HCT116 (cell line): Measurements from ENCODE around the gene FUT6.

Experiments
- ATF3 ChIP-seq: IDR thresholded peaks from 2 replicates; pipeline ENCODE4 v1.6.1; 2012
- CTCF ChIP-seq, 3 experiments: fragments of 200-600 bp in 1 of 3; sonication (generic) in 1 of 3; IDR thresholded peaks in 2 of 3; conservative IDR thresholded peaks in 1 of 3; 2 replicates each; pipeline ENCODE4 v1.5.1; 2012 to 2017; ENCODE audit warnings: low read depth in 2 of 3, low read length in 2 of 3, antibody characterized with exemption in 1 of 3, borderline replicate concordance in 1 of 3, control low read depth in 1 of 3, mild to moderate bottlenecking in 1 of 3, mixed read lengths in 1 of 3, mixed run types in 1 of 3, moderate library complexity in 1 of 3; ENCODE audit not compliant: insufficient read depth in 1 of 3
- EZH2phosphoT487 ChIP-seq: fragments of 200-600 bp; IDR thresholded peaks from 2 replicates; pipeline ENCODE4 v1.6.1; 2018; ENCODE audit warnings: antibody characterized with exemption, borderline replicate concordance
- POLR2A ChIP-seq: IDR thresholded peaks from 2 replicates; pipeline ENCODE4 v1.7.0; 2011; ENCODE audit warnings: borderline replicate concordance; ENCODE audit not compliant: insufficient read depth, insufficient read length; ENCODE audit errors: extremely low read depth
- RAD21 ChIP-seq: IDR thresholded peaks from 2 replicates; pipeline ENCODE4 v1.6.1; 2012; ENCODE audit warnings: low read depth, mild to moderate bottlenecking
- REST ChIP-seq: IDR thresholded peaks from 2 replicates; pipeline ENCODE4 v1.6.1; 2012; ENCODE audit warnings: low read depth
- SIN3A ChIP-seq: IDR thresholded peaks from 2 replicates; pipeline ENCODE4 v1.6.1; 2012; ENCODE audit warnings: low read depth

- TF ChIP-seq CTCF (IDR thresholded peaks at IDR 0.05 in 2 of 3, conservative IDR thresholded peaks at IDR 0.05 in 1 of 3; ENCODE audit: borderline replicate concordance in 1 of 3, insufficient read depth in 1 of 3, low read depth in 2 of 3, low read length in 2 of 3), result no peak
- TF ChIP-seq RAD21, result no peak
- TF ChIP-seq EZH2phosphoT487, result no peak
- TF ChIP-seq SIN3A, result no peak
- TF ChIP-seq ATF3, result no peak
- TF ChIP-seq POLR2A, result no peak
- no peak for TF ChIP-seq REST
Observed at GRCh38 chr19:5870986-5871394, 31.5 kb upstream of the FUT6 start.
